ENCODE data around the gene OPA3.

DNA sequence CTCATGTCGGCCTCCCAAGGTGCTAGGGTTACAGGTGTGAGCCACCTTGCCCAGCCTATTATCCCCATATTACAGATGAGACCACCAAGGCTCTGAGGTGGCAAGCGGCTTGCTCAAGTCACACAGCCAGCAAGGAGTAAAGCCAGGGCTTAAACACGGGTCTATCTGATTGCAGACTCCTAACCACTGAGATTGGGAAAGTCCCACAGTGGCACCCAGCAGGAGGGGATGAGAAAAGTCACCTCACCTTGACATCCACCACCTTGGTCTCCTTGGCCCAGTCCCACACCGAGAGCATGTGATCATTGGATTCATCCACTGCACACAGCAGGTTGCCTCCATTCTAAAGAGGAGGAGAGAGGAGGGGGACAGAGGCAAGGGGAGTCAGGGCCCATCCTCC is 45.1 kb upstream of the OPA3 start:
- TF ChIP-seq POLR2A (IDR thresholded peaks at IDR 0.05) = no peak
- TF ChIP-seq, protein P1, sequence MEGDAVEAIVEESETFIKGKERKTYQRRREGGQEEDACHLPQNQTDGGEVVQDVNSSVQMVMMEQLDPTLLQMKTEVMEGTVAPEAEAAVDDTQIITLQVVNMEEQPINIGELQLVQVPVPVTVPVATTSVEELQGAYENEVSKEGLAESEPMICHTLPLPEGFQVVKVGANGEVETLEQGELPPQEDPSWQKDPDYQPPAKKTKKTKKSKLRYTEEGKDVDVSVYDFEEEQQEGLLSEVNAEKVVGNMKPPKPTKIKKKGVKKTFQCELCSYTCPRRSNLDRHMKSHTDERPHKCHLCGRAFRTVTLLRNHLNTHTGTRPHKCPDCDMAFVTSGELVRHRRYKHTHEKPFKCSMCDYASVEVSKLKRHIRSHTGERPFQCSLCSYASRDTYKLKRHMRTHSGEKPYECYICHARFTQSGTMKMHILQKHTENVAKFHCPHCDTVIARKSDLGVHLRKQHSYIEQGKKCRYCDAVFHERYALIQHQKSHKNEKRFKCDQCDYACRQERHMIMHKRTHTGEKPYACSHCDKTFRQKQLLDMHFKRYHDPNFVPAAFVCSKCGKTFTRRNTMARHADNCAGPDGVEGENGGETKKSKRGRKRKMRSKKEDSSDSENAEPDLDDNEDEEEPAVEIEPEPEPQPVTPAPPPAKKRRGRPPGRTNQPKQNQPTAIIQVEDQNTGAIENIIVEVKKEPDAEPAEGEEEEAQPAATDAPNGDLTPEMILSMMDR (IDR thresholded peaks at IDR 0.05) = no peak
